ENCODE data around the gene CUL9. TPM values are rescaled to one million over a fixed set of nuclear protein-coding genes. Genes with fewer than 3 reads are reported as not detected.

CUL9 gene
- polyA plus RNA-seq, 1 donor from 2014 or later, result 65.0 TPM

GRCh38 chr6:43188426-43188825 is 6.4 kb downstream of the CUL9 start:
- H3K36me3 ChIP-seq (ENCODE audit: insufficient read depth, low read length), result peaks cover 6% of the 10 kb centered on the region
- H3K9ac ChIP-seq (ENCODE audit: low read length), result no peak overlapping the region
- no peak overlapping the region for H3K4me2 ChIP-seq (ENCODE audit: low read length)
- no peak overlapping the region for H2AFZ ChIP-seq (ENCODE audit: low read depth, low read length)
- H3K27me3 ChIP-seq (ENCODE audit: insufficient read depth, low read depth, low read length), result no peaks in the 10 kb centered on the region
- no peaks in the 10 kb centered on the region for H3F3A ChIP-seq (ENCODE audit: insufficient read depth, low read length, poor library complexity, severe bottlenecking)
- no peaks in the 10 kb centered on the region for H3K9me3 ChIP-seq (ENCODE audit: low read length)
- H3K27ac ChIP-seq (ENCODE audit: low read length), result no peak overlapping the region
- H3K9me2 ChIP-seq (ENCODE audit: insufficient read depth, low read length), result no peaks in the 10 kb centered on the region
- TF ChIP-seq, protein P1, sequence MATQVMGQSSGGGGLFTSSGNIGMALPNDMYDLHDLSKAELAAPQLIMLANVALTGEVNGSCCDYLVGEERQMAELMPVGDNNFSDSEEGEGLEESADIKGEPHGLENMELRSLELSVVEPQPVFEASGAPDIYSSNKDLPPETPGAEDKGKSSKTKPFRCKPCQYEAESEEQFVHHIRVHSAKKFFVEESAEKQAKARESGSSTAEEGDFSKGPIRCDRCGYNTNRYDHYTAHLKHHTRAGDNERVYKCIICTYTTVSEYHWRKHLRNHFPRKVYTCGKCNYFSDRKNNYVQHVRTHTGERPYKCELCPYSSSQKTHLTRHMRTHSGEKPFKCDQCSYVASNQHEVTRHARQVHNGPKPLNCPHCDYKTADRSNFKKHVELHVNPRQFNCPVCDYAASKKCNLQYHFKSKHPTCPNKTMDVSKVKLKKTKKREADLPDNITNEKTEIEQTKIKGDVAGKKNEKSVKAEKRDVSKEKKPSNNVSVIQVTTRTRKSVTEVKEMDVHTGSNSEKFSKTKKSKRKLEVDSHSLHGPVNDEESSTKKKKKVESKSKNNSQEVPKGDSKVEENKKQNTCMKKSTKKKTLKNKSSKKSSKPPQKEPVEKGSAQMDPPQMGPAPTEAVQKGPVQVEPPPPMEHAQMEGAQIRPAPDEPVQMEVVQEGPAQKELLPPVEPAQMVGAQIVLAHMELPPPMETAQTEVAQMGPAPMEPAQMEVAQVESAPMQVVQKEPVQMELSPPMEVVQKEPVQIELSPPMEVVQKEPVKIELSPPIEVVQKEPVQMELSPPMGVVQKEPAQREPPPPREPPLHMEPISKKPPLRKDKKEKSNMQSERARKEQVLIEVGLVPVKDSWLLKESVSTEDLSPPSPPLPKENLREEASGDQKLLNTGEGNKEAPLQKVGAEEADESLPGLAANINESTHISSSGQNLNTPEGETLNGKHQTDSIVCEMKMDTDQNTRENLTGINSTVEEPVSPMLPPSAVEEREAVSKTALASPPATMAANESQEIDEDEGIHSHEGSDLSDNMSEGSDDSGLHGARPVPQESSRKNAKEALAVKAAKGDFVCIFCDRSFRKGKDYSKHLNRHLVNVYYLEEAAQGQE (IDR thresholded peaks at IDR 0.05; ENCODE audit: borderline replicate concordance), result no peak
- no peak for TF ChIP-seq TAF1 (IDR thresholded peaks at IDR 0.05; ENCODE audit: low read depth)
- TF ChIP-seq EP300 (conservative IDR thresholded peaks at IDR 0.05; ENCODE audit: poor library complexity, severe bottlenecking), result no peak
- TF ChIP-seq POLR2AphosphoS5 (IDR thresholded peaks at IDR 0.05), result no peak
- TF ChIP-seq CTCF (IDR thresholded peaks at IDR 0.05; ENCODE audit: poor library complexity, severe bottlenecking), result no peak
- no peak for TF ChIP-seq MXI1 (conservative IDR thresholded peaks at IDR 0.05; ENCODE audit: poor library complexity, severe bottlenecking)
- TF ChIP-seq RAD21 (conservative IDR thresholded peaks at IDR 0.05), result no peak
- TF ChIP-seq EZH2 (IDR thresholded peaks at IDR 0.05; ENCODE audit: borderline replicate concordance, insufficient read depth, low read length, poor library complexity, severe bottlenecking), result no peak
- no peak for TF ChIP-seq SMC3 (conservative IDR thresholded peaks at IDR 0.05; ENCODE audit: poor library complexity)
- no peaks in the 10 kb centered on the region for H3K79me2 ChIP-seq (replicated peaks; ENCODE audit: insufficient read depth, low read length)
- no peaks in the 10 kb centered on the region for H4K20me1 ChIP-seq (ENCODE audit: insufficient read depth)
- H3K4me3 ChIP-seq (ENCODE audit: low read length), result no peak overlapping the region

DNA sequence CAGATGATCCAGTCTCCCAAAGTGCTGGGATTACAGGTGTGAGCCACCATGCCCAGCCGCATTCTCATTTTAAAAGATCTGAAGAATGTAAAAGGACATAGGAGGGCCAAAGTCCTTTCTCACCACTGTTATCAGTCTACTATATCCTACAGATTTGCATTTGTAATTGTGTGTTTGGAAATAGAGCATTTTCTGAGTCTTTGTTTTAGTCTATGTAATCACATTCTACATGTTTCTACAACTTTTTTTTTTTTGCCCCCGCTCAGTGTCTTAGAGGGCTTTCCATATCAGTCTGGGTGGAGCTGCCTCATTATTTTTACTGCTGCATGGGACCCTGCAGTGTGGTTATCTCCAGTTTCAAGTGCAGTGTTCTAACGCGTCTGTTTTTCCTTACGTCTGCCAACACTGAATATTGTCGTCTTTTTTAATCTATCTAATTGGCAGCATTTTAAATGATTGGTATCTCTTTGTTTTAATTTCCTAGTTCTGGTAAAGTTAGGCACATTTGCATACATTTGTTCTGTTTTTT is 7.8 kb downstream of the CUL9 start:
- H3K4me2 ChIP-seq (ENCODE audit: low read length), result no peak overlapping the region
- no peak overlapping the region for H3K27ac ChIP-seq (ENCODE audit: low read length)
- TF ChIP-seq TAF1 (IDR thresholded peaks at IDR 0.05; ENCODE audit: low read depth) (no peak), MXI1 (conservative IDR thresholded peaks at IDR 0.05; ENCODE audit: poor library complexity, severe bottlenecking) (no peak), POLR2AphosphoS5 (IDR thresholded peaks at IDR 0.05) (no peak), EZH2 (IDR thresholded peaks at IDR 0.05; ENCODE audit: borderline replicate concordance, insufficient read depth, low read length, poor library complexity, severe bottlenecking) (no peak)
- TF ChIP-seq, protein P1 (IDR thresholded peaks at IDR 0.05; ENCODE audit: borderline replicate concordance), result no peak
- H2AFZ ChIP-seq (ENCODE audit: low read depth, low read length), result no peak overlapping the region
- H3K4me3 ChIP-seq (ENCODE audit: low read length), result no peak overlapping the region
- H3K9ac ChIP-seq (ENCODE audit: low read length), result no peak overlapping the region
- no peaks in the 10 kb centered on the region for H3K9me3 ChIP-seq (ENCODE audit: low read length)
- H3K27me3 ChIP-seq (ENCODE audit: insufficient read depth, low read depth, low read length), result no peaks in the 10 kb centered on the region
- H4K20me1 ChIP-seq (ENCODE audit: insufficient read depth), result no peaks in the 10 kb centered on the region
- H3K79me2 ChIP-seq (replicated peaks; ENCODE audit: insufficient read depth, low read length), result no peaks in the 10 kb centered on the region
- peaks cover 6% of the 10 kb centered on the region for H3K36me3 ChIP-seq (ENCODE audit: insufficient read depth, low read length)
- no peaks in the 10 kb centered on the region for H3K9me2 ChIP-seq (ENCODE audit: insufficient read depth, low read length)
- H3F3A ChIP-seq (ENCODE audit: insufficient read depth, low read length, poor library complexity, severe bottlenecking), result no peaks in the 10 kb centered on the region
